K562 (cell line): ENCODE data around the gene KLHDC10. TPM values are rescaled to one million over a fixed set of nuclear protein-coding genes. Genes with fewer than 3 reads are reported as not detected.

Experiments
- CCAR2 ChIP-seq: fragments of 200-400 bp; formaldehyde crosslinking; IDR thresholded peaks from 2 replicates; pipeline ENCODE4 v1.6.1; 2017; ENCODE audit warnings: mild to moderate bottlenecking, low read depth, low read length
- DACH1 ChIP-seq: fragments of 450-650 bp; IDR thresholded peaks from 2 replicates; pipeline ENCODE4 v1.6.1; 2018; ENCODE audit not compliant: partially characterized antibody
- DMBX1 ChIP-seq: fragments of 250-450 bp; sonication (Bioruptor Pico); IDR thresholded peaks from 2 replicates; pipeline ENCODE4 v1.8.0; 2022; ENCODE audit warnings: inconsistent platforms, mild to moderate bottlenecking, moderate library complexity, borderline replicate concordance
- ETV1 ChIP-seq: fragments of 450-650 bp; conservative IDR thresholded peaks from 2 replicates; pipeline ENCODE4 v1.6.1; 2016; ENCODE audit warnings: missing genetic modification characterization, control low read depth, low read depth, missing compliant biosample characterization
- FOXP1 ChIP-seq: sonication (generic); formaldehyde crosslinking; IDR thresholded peaks from 2 replicates; pipeline ENCODE4 v1.8.0; 2022; ENCODE audit warnings: mild to moderate bottlenecking, missing genetic modification reagents
- HMGN3 ChIP-seq: IDR thresholded peaks from 2 replicates; pipeline ENCODE4 v1.6.1; 2011; ENCODE audit warnings: borderline replicate concordance, low read depth, mild to moderate bottlenecking, mixed read lengths, low read length; ENCODE audit not compliant: insufficient read length; ENCODE audit errors: extremely low read depth
- KAT7 ChIP-seq: sonication (generic); formaldehyde crosslinking; IDR thresholded peaks from 2 replicates; pipeline ENCODE4 v1.8.0; 2022; ENCODE audit warnings: missing genetic modification reagents, mild to moderate bottlenecking, borderline replicate concordance
- KDM2B ChIP-seq: fragments of 250-450 bp; sonication (Bioruptor Pico); IDR thresholded peaks from 2 replicates; pipeline ENCODE4 v1.8.0; 2021; ENCODE audit warnings: mild to moderate bottlenecking, moderate library complexity
- KDM5B ChIP-seq: fragments of 200-600 bp; sonication (generic); IDR thresholded peaks from 2 replicates; pipeline ENCODE4 v1.6.1; 2012; ENCODE audit warnings: low read depth, mild to moderate bottlenecking, moderate library complexity, low read length, control low read depth, inconsistent platforms; ENCODE audit not compliant: insufficient replicate concordance
- LARP7 ChIP-seq: fragments of 450-650 bp; IDR thresholded peaks from 2 replicates; pipeline ENCODE4 v1.6.1; 2016
- LEF1 ChIP-seq: fragments of 450-650 bp; IDR thresholded peaks from 2 replicates; pipeline ENCODE4 v1.6.1; 2016; ENCODE audit warnings: mild to moderate bottlenecking
- NFYB ChIP-seq: IDR thresholded peaks from 2 replicates; pipeline ENCODE4 v1.6.1; 2011; ENCODE audit warnings: mild to moderate bottlenecking, moderate library complexity; ENCODE audit not compliant: insufficient read length; ENCODE audit errors: extremely low read depth
- RB1 ChIP-seq: fragments of 450-650 bp; IDR thresholded peaks from 2 replicates; pipeline ENCODE4 v1.6.1; 2017; ENCODE audit warnings: low read depth, mild to moderate bottlenecking
- TAF7 ChIP-seq: fragments of 450-650 bp; IDR thresholded peaks from 2 replicates; pipeline ENCODE4 v1.6.1; 2016; ENCODE audit warnings: missing genetic modification characterization, missing compliant biosample characterization
- TCF3 ChIP-seq: sonication (generic); formaldehyde crosslinking; IDR thresholded peaks from 2 replicates; pipeline ENCODE4 v1.4.0; 2020; ENCODE audit warnings: mild to moderate bottlenecking, missing genetic modification reagents
- ZFP1 ChIP-seq: fragments of 450-650 bp; formaldehyde crosslinking; IDR thresholded peaks from 2 replicates; pipeline ENCODE4 v1.4.0; 2020; ENCODE audit warnings: mild to moderate bottlenecking, mixed read lengths
- ZNF140 ChIP-seq: fragments of 250-450 bp; sonication (Bioruptor Pico); IDR thresholded peaks from 2 replicates; pipeline ENCODE4 v1.8.0; 2021; ENCODE audit warnings: moderate library complexity, mild to moderate bottlenecking, inconsistent platforms
- ZNF197 ChIP-seq: fragments of 200-800 bp; sonication (Bioruptor generic); IDR thresholded peaks from 2 replicates; pipeline ENCODE4 v1.6.1; 2016; ENCODE audit warnings: low read depth, missing genetic modification characterization, missing compliant biosample characterization
- polyA plus RNA-seq, 8 experiments: library from polyadenylated mRNA; depleted of rRNA in 4 of 8; stranded (reverse) in 5 of 8; unstranded in 3 of 8; fragments of >200 nt; fragmentation: Nextera tagmentation in 2 of 8; fragmentation: Illumina TruSeq in 1 of 8; extraction: Ambion mirVana in 2 of 8; extraction: Trizol in 1 of 8; gene quantifications; 2 replicates each; pipeline versions ENCODE4 v1.2.1 to v1.2.3, GENCODE V29; 2011 to 2014; ENCODE audit warnings: inconsistent platforms in 1 of 8, missing spikeins in 1 of 8
- total RNA-seq, 7 experiments: library from RNA; depleted of rRNA in 6 of 7; stranded (reverse); fragments of >200 nt in 6 of 7; fragmentation: Illumina TruSeq in 2 of 7; extraction: Trizol in 2 of 7; gene quantifications; 2 replicates each; pipeline versions ENCODE4 v1.2.1 to v1.2.3, GENCODE V29; 2011 to 2021; ENCODE audit warnings: low replicate concordance in 1 of 7
- TF ChIP-seq, protein P1 (sequence below): fragments of 450-650 bp; IDR thresholded peaks from 2 replicates; pipeline ENCODE4 v1.6.1; 2017; ENCODE audit warnings: antibody characterized with exemption
- TF ChIP-seq, protein P2 (sequence below), 3 experiments: IDR thresholded peaks in 2 of 3; conservative IDR thresholded peaks in 1 of 3; 2 replicates each; pipeline ENCODE4 v1.5.1; 2011 to 2012; ENCODE audit warnings: low read length in 3 of 3, mild to moderate bottlenecking in 3 of 3, control low read depth in 2 of 3, improper control_type of control experiment in 1 of 3, inconsistent platforms in 1 of 3, low read depth in 1 of 3, mixed read lengths in 1 of 3, moderate library complexity in 1 of 3; ENCODE audit not compliant: insufficient read depth in 2 of 3
- TF ChIP-seq, protein P3 (sequence below): fragments of 450-650 bp; formaldehyde crosslinking; IDR thresholded peaks from 2 replicates; pipeline ENCODE4 v1.4.0; 2022; ENCODE audit warnings: missing genetic modification characterization

Gene KLHDC10
- total and polyA plus RNA-seq, 9 of the 15 experiments (the other 6 are each of a cell fraction or from before 2014, with no cell fraction given): 9.8 to 80.5 (median 31.4) TPM

DNA sequence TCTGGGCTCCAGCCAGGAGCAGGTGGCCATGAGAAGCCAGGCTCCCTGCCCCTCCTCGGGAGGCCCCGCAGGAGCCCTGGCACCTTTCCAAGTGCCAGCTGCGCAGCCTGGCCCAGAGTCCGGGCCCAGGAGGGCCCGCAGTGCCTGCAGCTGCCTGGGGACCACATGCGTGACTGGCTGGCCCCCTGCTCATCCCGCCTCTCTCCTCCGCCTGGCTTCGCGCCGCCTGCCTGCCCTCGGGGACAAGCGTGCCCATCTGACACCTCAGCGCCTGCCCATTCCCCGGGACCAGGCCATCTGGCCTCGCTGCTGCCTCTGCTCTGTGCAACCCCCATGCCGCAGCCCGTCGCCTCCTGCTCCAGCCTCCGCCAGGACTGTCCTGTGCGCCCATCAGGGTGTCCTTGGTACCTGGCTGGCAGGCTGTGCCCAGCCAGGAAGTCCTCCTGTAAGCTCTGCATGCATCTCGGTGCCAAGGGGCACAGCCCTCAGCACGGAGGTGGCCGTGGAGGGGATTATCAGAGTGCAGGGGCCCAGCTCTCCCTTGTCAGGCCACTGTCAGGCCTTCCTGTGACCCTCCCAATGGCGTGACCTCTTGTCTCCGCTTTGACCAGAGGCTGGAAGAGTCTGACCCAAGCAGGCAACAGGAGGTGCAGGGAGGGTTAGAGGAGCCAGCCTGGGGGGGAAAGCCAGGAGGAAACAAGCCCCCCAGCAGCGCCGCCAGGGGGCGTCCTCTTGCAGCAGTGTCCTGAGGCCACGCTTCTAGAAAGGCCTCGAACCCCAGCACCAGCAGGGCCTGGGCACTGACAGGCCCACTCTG is 84.4 kb downstream of the KLHDC10 start (continued):
- TF ChIP-seq, protein P1, sequence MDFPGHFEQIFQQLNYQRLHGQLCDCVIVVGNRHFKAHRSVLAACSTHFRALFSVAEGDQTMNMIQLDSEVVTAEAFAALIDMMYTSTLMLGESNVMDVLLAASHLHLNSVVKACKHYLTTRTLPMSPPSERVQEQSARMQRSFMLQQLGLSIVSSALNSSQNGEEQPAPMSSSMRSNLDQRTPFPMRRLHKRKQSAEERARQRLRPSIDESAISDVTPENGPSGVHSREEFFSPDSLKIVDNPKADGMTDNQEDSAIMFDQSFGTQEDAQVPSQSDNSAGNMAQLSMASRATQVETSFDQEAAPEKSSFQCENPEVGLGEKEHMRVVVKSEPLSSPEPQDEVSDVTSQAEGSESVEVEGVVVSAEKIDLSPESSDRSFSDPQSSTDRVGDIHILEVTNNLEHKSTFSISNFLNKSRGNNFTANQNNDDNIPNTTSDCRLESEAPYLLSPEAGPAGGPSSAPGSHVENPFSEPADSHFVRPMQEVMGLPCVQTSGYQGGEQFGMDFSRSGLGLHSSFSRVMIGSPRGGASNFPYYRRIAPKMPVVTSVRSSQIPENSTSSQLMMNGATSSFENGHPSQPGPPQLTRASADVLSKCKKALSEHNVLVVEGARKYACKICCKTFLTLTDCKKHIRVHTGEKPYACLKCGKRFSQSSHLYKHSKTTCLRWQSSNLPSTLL: 0 out of 2 replicates have a peak, but pooled peaks have one; percentile 29
- TF ChIP-seq KDM5B (no peak), CCAR2 (no peak), LARP7 (no peak), TCF3 (CRISPR knock-in tag) (no peak), ZNF140 (CRISPR knock-in tag) (no peak), FOXP1 (no peak), DACH1 (no peak), ZNF197 (CRISPR knock-in tag) (no peak), RB1 (no peak), TAF7 (no peak), LEF1 (no peak), HMGN3 (peak; percentile 34), DMBX1 (no peak), KDM2B (CRISPR knock-in tag) (no peak), KAT7 (CRISPR knock-in tag) (no peak), ZFP1 (CRISPR knock-in tag) (no peak), NFYB (no peak), ETV1 (tag) (no peak)
- TF ChIP-seq, protein P2, sequence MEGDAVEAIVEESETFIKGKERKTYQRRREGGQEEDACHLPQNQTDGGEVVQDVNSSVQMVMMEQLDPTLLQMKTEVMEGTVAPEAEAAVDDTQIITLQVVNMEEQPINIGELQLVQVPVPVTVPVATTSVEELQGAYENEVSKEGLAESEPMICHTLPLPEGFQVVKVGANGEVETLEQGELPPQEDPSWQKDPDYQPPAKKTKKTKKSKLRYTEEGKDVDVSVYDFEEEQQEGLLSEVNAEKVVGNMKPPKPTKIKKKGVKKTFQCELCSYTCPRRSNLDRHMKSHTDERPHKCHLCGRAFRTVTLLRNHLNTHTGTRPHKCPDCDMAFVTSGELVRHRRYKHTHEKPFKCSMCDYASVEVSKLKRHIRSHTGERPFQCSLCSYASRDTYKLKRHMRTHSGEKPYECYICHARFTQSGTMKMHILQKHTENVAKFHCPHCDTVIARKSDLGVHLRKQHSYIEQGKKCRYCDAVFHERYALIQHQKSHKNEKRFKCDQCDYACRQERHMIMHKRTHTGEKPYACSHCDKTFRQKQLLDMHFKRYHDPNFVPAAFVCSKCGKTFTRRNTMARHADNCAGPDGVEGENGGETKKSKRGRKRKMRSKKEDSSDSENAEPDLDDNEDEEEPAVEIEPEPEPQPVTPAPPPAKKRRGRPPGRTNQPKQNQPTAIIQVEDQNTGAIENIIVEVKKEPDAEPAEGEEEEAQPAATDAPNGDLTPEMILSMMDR (IDR thresholded peaks at IDR 0.05 in 2 of 3, conservative IDR thresholded peaks at IDR 0.05 in 1 of 3; ENCODE audit: insufficient read depth in 2 of 3, low read depth in 1 of 3, low read length in 3 of 3): peak; percentile 47 to 74 (median 67)
- TF ChIP-seq, protein P3, sequence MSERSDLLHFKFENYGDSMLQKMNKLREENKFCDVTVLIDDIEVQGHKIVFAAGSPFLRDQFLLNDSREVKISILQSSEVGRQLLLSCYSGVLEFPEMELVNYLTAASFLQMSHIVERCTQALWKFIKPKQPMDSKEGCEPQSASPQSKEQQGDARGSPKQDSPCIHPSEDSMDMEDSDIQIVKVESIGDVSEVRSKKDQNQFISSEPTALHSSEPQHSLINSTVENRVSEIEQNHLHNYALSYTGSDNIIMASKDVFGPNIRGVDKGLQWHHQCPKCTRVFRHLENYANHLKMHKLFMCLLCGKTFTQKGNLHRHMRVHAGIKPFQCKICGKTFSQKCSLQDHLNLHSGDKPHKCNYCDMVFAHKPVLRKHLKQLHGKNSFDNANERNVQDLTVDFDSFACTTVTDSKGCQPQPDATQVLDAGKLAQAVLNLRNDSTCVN (CRISPR knock-in tag): no peak
